ENCODE measurements around the gene TRIP11.

- no peak for TF ChIP-seq GATA3 (IDR thresholded peaks at IDR 0.05; ENCODE audit: low read depth, low read length)
- no peak for TF ChIP-seq GATA2 (IDR thresholded peaks at IDR 0.05; ENCODE audit: low read depth, low read length)
These were observed 1.9 kb downstream of the TRIP11 start for GRCh38 chr14:92037989-92038388.

All from SH-SY5Y (cell line).